K562 (cell line): ENCODE results near the gene KCNJ9. TPM values are rescaled to one million over a fixed set of nuclear protein-coding genes. Genes with fewer than 3 reads are reported as not detected.
A peak's percentile ranks its signal among the peaks of the same experiment; 100 is the strongest.

ENCODE experiments used
- ARID1B ChIP-seq: fragments of 450-650 bp; IDR thresholded peaks from 2 replicates; pipeline ENCODE4 v1.6.1; 2016; ENCODE audit warnings: antibody characterized with exemption, mild to moderate bottlenecking, inconsistent platforms
- HIVEP1 ChIP-seq: fragments of 250-450 bp; sonication (Bioruptor Pico); IDR thresholded peaks from 2 replicates; pipeline ENCODE4 v1.4.0; 2020; ENCODE audit warnings: mild to moderate bottlenecking
- HLTF ChIP-seq: fragments of 450-650 bp; IDR thresholded peaks from 2 replicates; pipeline ENCODE4 v1.6.1; 2016
- MEF2A ChIP-seq: IDR thresholded peaks from 2 replicates; pipeline ENCODE4 v1.6.1; 2011; ENCODE audit warnings: low read depth, mild to moderate bottlenecking, low read length, moderate library complexity; ENCODE audit not compliant: control insufficient read depth
- MYBL2 ChIP-seq, 2 experiments: fragments of 450-650 bp in 1 of 2; sonication (generic) in 1 of 2; formaldehyde crosslinking in 1 of 2; IDR thresholded peaks; 2 replicates each; pipeline versions ENCODE4 v1.6.1 to v1.8.1; 2017 to 2022; ENCODE audit warnings: borderline replicate concordance in 1 of 2, inconsistent platforms in 1 of 2, low read depth in 1 of 2, mild to moderate bottlenecking in 1 of 2, missing genetic modification reagents in 1 of 2, moderate library complexity in 1 of 2
- NFIX ChIP-seq: fragments of 250-450 bp; sonication (Bioruptor Pico); IDR thresholded peaks from 2 replicates; pipeline ENCODE4 v1.4.0; 2020; ENCODE audit warnings: low read depth, mild to moderate bottlenecking, moderate library complexity
- NR3C1 ChIP-seq: sonication (generic); formaldehyde crosslinking; IDR thresholded peaks from 2 replicates; pipeline ENCODE4 v1.8.1; 2022; ENCODE audit warnings: missing genetic modification reagents
- NR4A1 ChIP-seq, 2 experiments: fragments of 250-450 bp in 1 of 2; fragments of 450-650 bp in 1 of 2; sonication (Bioruptor Pico) in 1 of 2; IDR thresholded peaks; 2 replicates each; pipeline versions ENCODE4 v1.4.0 to v1.6.1; 2016 to 2020; ENCODE audit warnings: mild to moderate bottlenecking in 2 of 2, missing compliant biosample characterization in 1 of 2, missing genetic modification characterization in 1 of 2, moderate library complexity in 1 of 2
- OTX1 ChIP-seq: fragments of 450-650 bp; formaldehyde crosslinking; IDR thresholded peaks from 2 replicates; pipeline ENCODE4 v1.4.0; 2022; ENCODE audit warnings: mild to moderate bottlenecking
- RAD21 ChIP-seq, 2 experiments: fragments of 250-450 bp in 1 of 2; fragments of 450-650 bp in 1 of 2; sonication (Bioruptor Pico) in 1 of 2; formaldehyde crosslinking in 1 of 2; IDR thresholded peaks in 1 of 2; conservative IDR thresholded peaks in 1 of 2; 2 replicates each; pipeline versions ENCODE4 v1.4.0 to v1.8.0; 2020 to 2022; ENCODE audit warnings: mild to moderate bottlenecking in 2 of 2, moderate library complexity in 1 of 2
- SFPQ ChIP-seq: fragments of 200-400 bp; formaldehyde crosslinking; IDR thresholded peaks from 2 replicates; pipeline ENCODE4 v1.6.1; 2017; ENCODE audit warnings: mild to moderate bottlenecking, low read depth, low read length, moderate library complexity
- VEZF1 ChIP-seq: fragments of 200-800 bp; sonication (Bioruptor generic); IDR thresholded peaks from 2 replicates; pipeline ENCODE4 v1.6.1; 2017; ENCODE audit warnings: missing genetic modification characterization, missing compliant biosample characterization
- ZNF165 ChIP-seq: fragments of 250-450 bp; sonication (Bioruptor Pico); IDR thresholded peaks from 2 replicates; pipeline ENCODE4 v1.4.0; 2020; ENCODE audit warnings: borderline replicate concordance
- ZNF232 ChIP-seq: sonication (generic); formaldehyde crosslinking; IDR thresholded peaks from 2 replicates; pipeline ENCODE4 v1.8.0; 2022; ENCODE audit warnings: mild to moderate bottlenecking, missing genetic modification reagents
- ZNF77 ChIP-seq: fragments of 250-450 bp; sonication (Bioruptor Pico); IDR thresholded peaks from 2 replicates; pipeline ENCODE4 v1.5.0; 2020
- polyA plus RNA-seq, 8 experiments: library from polyadenylated mRNA; depleted of rRNA in 4 of 8; stranded (reverse) in 5 of 8; unstranded in 3 of 8; fragments of >200 nt; fragmentation: Nextera tagmentation in 2 of 8; fragmentation: Illumina TruSeq in 1 of 8; extraction: Ambion mirVana in 2 of 8; extraction: Trizol in 1 of 8; gene quantifications; 2 replicates each; pipeline versions ENCODE4 v1.2.1 to v1.2.3, GENCODE V29; 2011 to 2014; ENCODE audit warnings: inconsistent platforms in 1 of 8, missing spikeins in 1 of 8
- total RNA-seq, 7 experiments: library from RNA; depleted of rRNA in 6 of 7; stranded (reverse); fragments of >200 nt in 6 of 7; fragmentation: Illumina TruSeq in 2 of 7; extraction: Trizol in 2 of 7; gene quantifications; 2 replicates each; pipeline versions ENCODE4 v1.2.1 to v1.2.3, GENCODE V29; 2011 to 2021; ENCODE audit warnings: low replicate concordance in 1 of 7
- TF ChIP-seq, protein P1 (sequence below), 3 experiments: IDR thresholded peaks in 2 of 3; conservative IDR thresholded peaks in 1 of 3; 2 replicates each; pipeline ENCODE4 v1.5.1; 2011 to 2012; ENCODE audit warnings: low read length in 3 of 3, mild to moderate bottlenecking in 3 of 3, control low read depth in 2 of 3, improper control_type of control experiment in 1 of 3, inconsistent platforms in 1 of 3, low read depth in 1 of 3, mixed read lengths in 1 of 3, moderate library complexity in 1 of 3; ENCODE audit not compliant: insufficient read depth in 2 of 3
- TF ChIP-seq, protein P2 (sequence below): fragments of 450-650 bp; formaldehyde crosslinking; IDR thresholded peaks from 2 replicates; pipeline ENCODE4 v1.4.0; 2020; ENCODE audit warnings: mild to moderate bottlenecking, moderate library complexity
- TF ChIP-seq, protein P3 (sequence below): fragments of 450-650 bp; IDR thresholded peaks from 2 replicates; pipeline ENCODE4 v1.6.1; 2017; ENCODE audit warnings: mild to moderate bottlenecking, moderate library complexity

The KCNJ9 gene
- total and polyA plus RNA-seq, 9 of the 15 experiments (the other 6 are each of a cell fraction or from before 2014, with no cell fraction given): not detected

DNA sequence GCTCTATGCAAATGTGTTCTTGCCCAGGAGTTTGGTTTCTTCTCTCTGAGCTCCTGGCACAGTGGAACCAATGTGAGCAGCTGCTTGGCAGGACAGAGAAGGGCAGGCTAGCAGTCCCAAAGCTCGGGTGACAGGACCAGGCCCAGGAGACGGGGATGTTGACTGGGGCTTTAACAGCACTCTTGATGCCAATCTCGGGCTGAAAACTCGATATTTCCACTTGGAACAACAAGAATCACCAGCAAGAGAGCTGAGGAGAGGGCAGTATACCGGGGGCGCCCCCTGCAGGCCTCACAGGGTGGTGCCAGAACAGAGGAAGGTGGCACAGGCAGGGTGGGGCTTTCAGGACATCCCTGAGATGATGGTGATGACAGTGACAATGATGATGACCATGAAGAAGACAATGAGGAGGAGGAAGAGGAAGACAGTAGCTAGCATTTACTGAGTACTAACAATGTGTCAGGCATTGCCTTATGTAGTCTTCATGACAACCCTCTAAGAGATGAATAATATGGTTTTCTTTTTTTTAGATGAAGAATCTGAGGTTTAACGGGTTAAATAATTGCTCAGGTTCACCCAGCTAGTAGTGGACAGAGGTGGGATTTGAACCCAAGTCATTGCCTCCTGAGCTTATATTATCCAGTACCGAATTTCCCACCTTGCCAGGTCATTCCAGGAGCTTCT is 2.7 kb upstream of the KCNJ9 start (continued):
- no peak for TF ChIP-seq ZNF232
- TF ChIP-seq HLTF: no peak
- TF ChIP-seq, protein P1, sequence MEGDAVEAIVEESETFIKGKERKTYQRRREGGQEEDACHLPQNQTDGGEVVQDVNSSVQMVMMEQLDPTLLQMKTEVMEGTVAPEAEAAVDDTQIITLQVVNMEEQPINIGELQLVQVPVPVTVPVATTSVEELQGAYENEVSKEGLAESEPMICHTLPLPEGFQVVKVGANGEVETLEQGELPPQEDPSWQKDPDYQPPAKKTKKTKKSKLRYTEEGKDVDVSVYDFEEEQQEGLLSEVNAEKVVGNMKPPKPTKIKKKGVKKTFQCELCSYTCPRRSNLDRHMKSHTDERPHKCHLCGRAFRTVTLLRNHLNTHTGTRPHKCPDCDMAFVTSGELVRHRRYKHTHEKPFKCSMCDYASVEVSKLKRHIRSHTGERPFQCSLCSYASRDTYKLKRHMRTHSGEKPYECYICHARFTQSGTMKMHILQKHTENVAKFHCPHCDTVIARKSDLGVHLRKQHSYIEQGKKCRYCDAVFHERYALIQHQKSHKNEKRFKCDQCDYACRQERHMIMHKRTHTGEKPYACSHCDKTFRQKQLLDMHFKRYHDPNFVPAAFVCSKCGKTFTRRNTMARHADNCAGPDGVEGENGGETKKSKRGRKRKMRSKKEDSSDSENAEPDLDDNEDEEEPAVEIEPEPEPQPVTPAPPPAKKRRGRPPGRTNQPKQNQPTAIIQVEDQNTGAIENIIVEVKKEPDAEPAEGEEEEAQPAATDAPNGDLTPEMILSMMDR (IDR thresholded peaks at IDR 0.05 in 2 of 3, conservative IDR thresholded peaks at IDR 0.05 in 1 of 3; ENCODE audit: insufficient read depth in 2 of 3, low read depth in 1 of 3, low read length in 3 of 3): peak; percentile 86 to 97 (median 88)
- TF ChIP-seq NFIX (CRISPR knock-in tag): no peak
- TF ChIP-seq VEZF1 (CRISPR knock-in tag): peak; percentile 34; the same call in 1 of the 2 replicates
- TF ChIP-seq NR3C1: no peak
- no peak for TF ChIP-seq HIVEP1 (CRISPR knock-in tag)
- TF ChIP-seq ZNF77 (CRISPR knock-in tag): no peak
- TF ChIP-seq ARID1B: no peak
- TF ChIP-seq, protein P2, sequence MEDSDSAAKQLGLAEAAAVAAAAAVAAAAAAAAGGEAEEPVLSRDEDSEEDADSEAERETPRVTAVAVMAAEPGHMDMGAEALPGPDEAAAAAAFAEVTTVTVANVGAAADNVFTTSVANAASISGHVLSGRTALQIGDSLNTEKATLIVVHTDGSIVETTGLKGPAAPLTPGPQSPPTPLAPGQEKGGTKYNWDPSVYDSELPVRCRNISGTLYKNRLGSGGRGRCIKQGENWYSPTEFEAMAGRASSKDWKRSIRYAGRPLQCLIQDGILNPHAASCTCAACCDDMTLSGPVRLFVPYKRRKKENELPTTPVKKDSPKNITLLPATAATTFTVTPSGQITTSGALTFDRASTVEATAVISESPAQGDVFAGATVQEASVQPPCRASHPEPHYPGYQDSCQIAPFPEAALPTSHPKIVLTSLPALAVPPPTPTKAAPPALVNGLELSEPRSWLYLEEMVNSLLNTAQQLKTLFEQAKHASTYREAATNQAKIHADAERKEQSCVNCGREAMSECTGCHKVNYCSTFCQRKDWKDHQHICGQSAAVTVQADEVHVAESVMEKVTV (CRISPR knock-in tag): peak; percentile 46; the same call in 1 of the 2 replicates
- TF ChIP-seq NR4A1 (CRISPR knock-in tag; IDR thresholded peaks at IDR 0.05): no peak
- no peak for TF ChIP-seq NR4A1 (tag; IDR thresholded peaks at IDR 0.05)
- no peak for TF ChIP-seq MEF2A
- peak; percentile 76 to 86 for TF ChIP-seq RAD21 (CRISPR knock-in tag; conservative IDR thresholded peaks at IDR 0.05 in 1 of 2, IDR thresholded peaks at IDR 0.05 in 1 of 2)
- TF ChIP-seq SFPQ: no peak
- TF ChIP-seq, protein P3, sequence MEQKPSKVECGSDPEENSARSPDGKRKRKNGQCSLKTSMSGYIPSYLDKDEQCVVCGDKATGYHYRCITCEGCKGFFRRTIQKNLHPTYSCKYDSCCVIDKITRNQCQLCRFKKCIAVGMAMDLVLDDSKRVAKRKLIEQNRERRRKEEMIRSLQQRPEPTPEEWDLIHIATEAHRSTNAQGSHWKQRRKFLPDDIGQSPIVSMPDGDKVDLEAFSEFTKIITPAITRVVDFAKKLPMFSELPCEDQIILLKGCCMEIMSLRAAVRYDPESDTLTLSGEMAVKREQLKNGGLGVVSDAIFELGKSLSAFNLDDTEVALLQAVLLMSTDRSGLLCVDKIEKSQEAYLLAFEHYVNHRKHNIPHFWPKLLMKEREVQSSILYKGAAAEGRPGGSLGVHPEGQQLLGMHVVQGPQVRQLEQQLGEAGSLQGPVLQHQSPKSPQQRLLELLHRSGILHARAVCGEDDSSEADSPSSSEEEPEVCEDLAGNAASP: no peak
- TF ChIP-seq MYBL2 (IDR thresholded peaks at IDR 0.05; ENCODE audit: low read depth): no peak
- TF ChIP-seq MYBL2 (CRISPR knock-in tag; IDR thresholded peaks at IDR 0.05; ENCODE audit: borderline replicate concordance): no peak
- no peak for TF ChIP-seq ZNF165 (CRISPR knock-in tag)
- TF ChIP-seq OTX1: no peak
